Measurements from ENCODE around the gene TBC1D22A. TPM values are rescaled to one million over a fixed set of nuclear protein-coding genes. Genes with fewer than 3 reads are reported as not detected.

Gene TBC1D22A
- total RNA-seq, 1 experiment from 2014 or later, result 26.0 TPM

DNA sequence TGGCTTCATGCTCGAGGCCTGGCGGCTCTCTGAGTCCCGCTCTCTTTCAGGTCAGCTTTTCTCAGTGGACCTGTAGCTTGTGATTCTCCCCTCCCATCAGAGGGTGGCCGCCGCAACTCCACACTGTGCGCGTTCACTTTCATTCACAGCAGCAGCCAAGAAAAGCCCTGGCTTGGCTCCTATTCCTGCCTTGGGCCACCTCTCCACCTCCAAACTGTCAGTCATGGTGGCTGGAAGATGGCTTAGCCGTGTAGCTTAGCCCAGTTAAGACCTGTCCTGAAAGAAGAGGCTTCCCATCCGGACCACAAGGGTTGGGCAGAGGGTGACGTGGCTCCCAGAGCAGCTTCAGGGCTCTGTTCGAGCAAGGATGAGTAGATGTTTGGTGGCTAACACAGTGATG lies 125.5 kb downstream of the TBC1D22A start:
- H3K27me3 Mint-ChIP-seq (ENCODE audit: insufficient read depth, unreplicated experiment), result no peaks in the 10 kb centered on the region
- CTCF ChIA-PET, result interaction anchor here (1.3 kb wide), 2 partner anchors 9 to 89 kb away, joined by 4 read pairs; no protein-coding TSS in a partner anchor
- no TSS peak for BruUV-seq (replicated peaks)
- intact Hi-C loops (cut with micrococcal nuclease), result no loop called here
- no peak overlapping the region for H3K27ac Mint-ChIP-seq (ENCODE audit: low read depth, unreplicated experiment)
- TF ChIP-seq, protein P1, sequence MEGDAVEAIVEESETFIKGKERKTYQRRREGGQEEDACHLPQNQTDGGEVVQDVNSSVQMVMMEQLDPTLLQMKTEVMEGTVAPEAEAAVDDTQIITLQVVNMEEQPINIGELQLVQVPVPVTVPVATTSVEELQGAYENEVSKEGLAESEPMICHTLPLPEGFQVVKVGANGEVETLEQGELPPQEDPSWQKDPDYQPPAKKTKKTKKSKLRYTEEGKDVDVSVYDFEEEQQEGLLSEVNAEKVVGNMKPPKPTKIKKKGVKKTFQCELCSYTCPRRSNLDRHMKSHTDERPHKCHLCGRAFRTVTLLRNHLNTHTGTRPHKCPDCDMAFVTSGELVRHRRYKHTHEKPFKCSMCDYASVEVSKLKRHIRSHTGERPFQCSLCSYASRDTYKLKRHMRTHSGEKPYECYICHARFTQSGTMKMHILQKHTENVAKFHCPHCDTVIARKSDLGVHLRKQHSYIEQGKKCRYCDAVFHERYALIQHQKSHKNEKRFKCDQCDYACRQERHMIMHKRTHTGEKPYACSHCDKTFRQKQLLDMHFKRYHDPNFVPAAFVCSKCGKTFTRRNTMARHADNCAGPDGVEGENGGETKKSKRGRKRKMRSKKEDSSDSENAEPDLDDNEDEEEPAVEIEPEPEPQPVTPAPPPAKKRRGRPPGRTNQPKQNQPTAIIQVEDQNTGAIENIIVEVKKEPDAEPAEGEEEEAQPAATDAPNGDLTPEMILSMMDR (IDR thresholded peaks at IDR 0.05; ENCODE audit: unreplicated experiment), result no peak
- no peaks in the 10 kb centered on the region for H3K9me3 Mint-ChIP-seq (ENCODE audit: unreplicated experiment)
- H3K4me1 Mint-ChIP-seq (ENCODE audit: insufficient read depth, unreplicated experiment), result peaks cover 4% of the 10 kb centered on the region
- no peak overlapping the region for H3K4me3 Mint-ChIP-seq (ENCODE audit: unreplicated experiment)
- POLR2A ChIA-PET, result no interaction called here
- H3K36me3 Mint-ChIP-seq (ENCODE audit: insufficient read depth, unreplicated experiment), result peaks cover 39% of the 10 kb centered on the region
- no peak for DNase-seq (ENCODE audit: unreplicated experiment)

DNA sequence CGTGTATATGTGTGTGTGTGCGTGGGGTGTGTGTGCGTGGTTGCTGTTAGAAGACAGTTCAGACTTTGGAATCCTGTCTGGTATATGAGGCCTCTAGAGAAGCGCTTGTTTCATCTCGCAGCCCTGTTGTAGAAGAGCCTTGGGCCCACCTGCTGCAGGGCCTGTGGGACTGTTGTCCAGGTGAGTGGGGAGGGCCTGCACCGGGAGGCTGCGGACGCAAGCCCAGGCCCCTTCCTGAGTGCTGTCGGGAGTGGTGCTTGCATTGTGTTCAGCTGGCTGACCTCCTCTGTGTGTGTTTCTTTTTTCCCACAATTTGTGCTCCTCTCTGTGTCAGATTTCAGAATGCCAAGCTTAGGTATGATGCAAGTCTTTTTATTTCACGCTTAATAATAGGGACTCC lies 128.4 kb downstream of the TBC1D22A start:
- CTCF ChIA-PET, result interaction anchor here (0.5 to 2.1 kb wide), 3 partner anchors 12 to 92 kb away, joined by 3 to 7 read pairs (median 5); no protein-coding TSS in a partner anchor

DNA sequence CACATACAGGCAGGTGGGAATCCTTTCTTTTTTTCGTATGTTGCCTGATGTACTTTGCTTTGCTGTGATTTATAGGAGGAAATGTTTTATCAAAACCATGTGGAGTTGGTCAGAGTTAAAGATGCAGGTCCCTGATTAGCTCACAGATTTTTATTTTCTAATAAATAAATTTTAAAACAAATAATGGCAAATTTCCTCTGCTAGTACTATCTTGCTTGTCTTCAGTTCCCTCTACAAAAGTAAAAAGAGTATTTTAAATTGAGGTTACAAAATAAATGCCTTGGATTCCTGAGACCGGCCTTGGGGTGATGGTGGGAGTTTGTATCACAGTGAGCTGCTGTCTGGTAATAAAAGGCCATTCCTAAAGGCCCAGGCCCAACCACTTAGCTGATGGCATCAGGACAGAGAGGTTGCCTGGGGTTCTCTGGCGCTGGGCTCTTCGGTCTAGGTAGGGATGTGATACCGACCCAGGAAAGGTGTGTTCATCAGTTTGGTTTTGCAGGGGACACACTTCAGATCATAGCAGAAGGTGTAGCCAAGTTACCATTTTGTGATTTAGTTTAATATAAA lies 129.0 kb downstream of the TBC1D22A start:
- DNase-seq (ENCODE audit: unreplicated experiment), result no peak
- H3K4me3 Mint-ChIP-seq (ENCODE audit: unreplicated experiment), result no peak overlapping the region
- H3K27me3 Mint-ChIP-seq (ENCODE audit: insufficient read depth, unreplicated experiment), result no peaks in the 10 kb centered on the region
- no peaks in the 10 kb centered on the region for H3K9me3 Mint-ChIP-seq (ENCODE audit: unreplicated experiment)
- TF ChIP-seq, protein P1 (IDR thresholded peaks at IDR 0.05; ENCODE audit: unreplicated experiment), result no peak
- CTCF ChIA-PET, result interaction anchor here (1.9 to 2.1 kb wide), 2 partner anchors 88 to 93 kb away, joined by 5 to 7 read pairs; no protein-coding TSS in a partner anchor
- intact Hi-C loops (cut with micrococcal nuclease), result no loop called here
- H3K36me3 Mint-ChIP-seq (ENCODE audit: insufficient read depth, unreplicated experiment), result peaks cover 34% of the 10 kb centered on the region
- peaks cover 7% of the 10 kb centered on the region for H3K4me1 Mint-ChIP-seq (ENCODE audit: insufficient read depth, unreplicated experiment)
- no TSS peak for BruUV-seq (replicated peaks)
- POLR2A ChIA-PET, result no interaction called here
- H3K27ac Mint-ChIP-seq (ENCODE audit: low read depth, unreplicated experiment), result no peak overlapping the region

More for the DNA sequence above, 128.4 kb downstream of the TBC1D22A start:
- no TSS peak for BruUV-seq (replicated peaks)
- peaks cover 5% of the 10 kb centered on the region for H3K4me1 Mint-ChIP-seq (ENCODE audit: insufficient read depth, unreplicated experiment)
- H3K27ac Mint-ChIP-seq (ENCODE audit: low read depth, unreplicated experiment), result no peak overlapping the region
- H3K27me3 Mint-ChIP-seq (ENCODE audit: insufficient read depth, unreplicated experiment), result no peaks in the 10 kb centered on the region
- POLR2A ChIA-PET, result no interaction called here
- H3K4me3 Mint-ChIP-seq (ENCODE audit: unreplicated experiment), result no peak overlapping the region
- peaks cover 32% of the 10 kb centered on the region for H3K36me3 Mint-ChIP-seq (ENCODE audit: insufficient read depth, unreplicated experiment)
- no peaks in the 10 kb centered on the region for H3K9me3 Mint-ChIP-seq (ENCODE audit: unreplicated experiment)
- DNase-seq (ENCODE audit: unreplicated experiment), result no peak
- intact Hi-C loops (cut with micrococcal nuclease), result no loop called here
- TF ChIP-seq, protein P1 (IDR thresholded peaks at IDR 0.05; ENCODE audit: unreplicated experiment), result no peak

DNA sequence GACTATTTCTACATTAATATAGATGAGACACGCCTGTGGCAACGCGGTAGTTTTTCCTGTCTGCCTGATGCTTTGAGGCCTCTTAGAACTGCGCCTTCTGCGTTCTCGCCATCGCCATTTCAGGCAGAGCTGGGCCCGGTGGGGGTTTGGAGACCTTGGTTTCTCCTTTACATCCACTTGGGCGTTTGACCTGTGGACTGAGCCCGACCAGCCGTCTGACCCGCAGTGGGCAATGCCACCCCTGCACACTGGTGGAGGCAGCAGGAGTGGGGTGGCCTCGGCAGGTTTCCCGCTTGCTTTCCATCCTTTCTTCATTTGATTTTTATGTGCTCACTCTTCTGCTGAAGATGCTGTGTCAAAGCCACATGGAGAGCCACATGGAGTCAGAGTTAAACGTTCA lies 130.4 kb downstream of the TBC1D22A start:
- Mint-ChIP-seq H3K4me1 (ENCODE audit: insufficient read depth, unreplicated experiment) (peaks cover 7% of the 10 kb centered on the region), H3K27me3 (ENCODE audit: insufficient read depth, unreplicated experiment) (no peaks in the 10 kb centered on the region), H3K9me3 (ENCODE audit: unreplicated experiment) (no peaks in the 10 kb centered on the region), H3K36me3 (ENCODE audit: insufficient read depth, unreplicated experiment) (peaks cover 42% of the 10 kb centered on the region), H3K27ac (ENCODE audit: low read depth, unreplicated experiment) (no peak overlapping the region), H3K4me3 (ENCODE audit: unreplicated experiment) (no peak overlapping the region)
- BruUV-seq (replicated peaks), result no TSS peak
- TF ChIP-seq, protein P1 (IDR thresholded peaks at IDR 0.05; ENCODE audit: unreplicated experiment), result no peak
- CTCF ChIA-PET, result interaction anchor here (0.6 to 2.1 kb wide), 2 partner anchors 94 to 145 kb away, joined by 3 to 5 read pairs; no protein-coding TSS in a partner anchor
- DNase-seq (ENCODE audit: unreplicated experiment), result no peak
- intact Hi-C loops (cut with micrococcal nuclease), result no loop called here
- POLR2A ChIA-PET, result no interaction called here
